Fibroblast of the conjunctiva (primary cell): ENCODE data around the gene KDM5B.

ENCODE experiments used
- DNase-seq: peaks from one replicate; pipeline ENCODE4 v3.0.0-alpha.2; 2010; ENCODE audit warnings: low read depth

KDM5B gene

GRCh38 chr1:202711949-202712635 is 96.1 kb downstream of the KDM5B start:
- DNase-seq: no peak

GRCh38 chr1:202710070-202711045 is 97.9 kb downstream of the KDM5B start, which contains the start of gene SYT2:
Gene SYT2, minus strand, starts transcription at chr1:202710454. Its CDS starts 104,682 bp downstream, at chr1:202605772.
- no peak for DNase-seq

GRCh38 chr1:202709276-202710041 is 98.8 kb downstream of the KDM5B start:
- DNase-seq: no peak

- DNase-seq: no peak
Observed at GRCh38 chr1:202708456-202709275, 99.6 kb downstream of the KDM5B start.

- DNase-seq: no peak
Observed at GRCh38 chr1:202706851-202707250, 101.4 kb downstream of the KDM5B start.

- no peak for DNase-seq
Observed at GRCh38 chr1:202704601-202705000, 103.6 kb downstream of the KDM5B start.

GRCh38 chr1:202703191-202703590 is 105.0 kb downstream of the KDM5B start:
- DNase-seq: no peak

GRCh38 chr1:202702088-202702487 is 106.1 kb downstream of the KDM5B start:
- no peak for DNase-seq

- DNase-seq: no peak
Observed at GRCh38 chr1:202701200-202701599, 107.0 kb downstream of the KDM5B start.

GRCh38 chr1:202700061-202700460 is 108.2 kb downstream of the KDM5B start:
- DNase-seq: no peak

GRCh38 chr1:202698276-202698675 is 109.9 kb downstream of the KDM5B start:
- no peak for DNase-seq

- no peak for DNase-seq
Observed at GRCh38 chr1:202697038-202697437, 111.2 kb downstream of the KDM5B start.

- DNase-seq: no peak
Observed at GRCh38 chr1:202694314-202694713, 113.9 kb downstream of the KDM5B start.

- peak; percentile 39 for DNase-seq
Observed at GRCh38 chr1:202692959-202693555, 115.2 kb downstream of the KDM5B start.

GRCh38 chr1:202691816-202692215 is 116.4 kb downstream of the KDM5B start:
- no peak for DNase-seq

GRCh38 chr1:202689493-202690342 is 118.5 kb downstream of the KDM5B start:
- DNase-seq: no peak

- no peak for DNase-seq
Observed at GRCh38 chr1:202689082-202689481, 119.1 kb downstream of the KDM5B start.

GRCh38 chr1:202688401-202688800 is 119.8 kb downstream of the KDM5B start:
- DNase-seq: no peak

GRCh38 chr1:202687798-202688197 is 120.4 kb downstream of the KDM5B start:
- DNase-seq: no peak

GRCh38 chr1:202687370-202687769 is 120.9 kb downstream of the KDM5B start:
- no peak for DNase-seq
